OCI-LY7 (cell line): ENCODE results near the gene RGS2. TPM values are rescaled to one million over a fixed set of nuclear protein-coding genes. Genes with fewer than 3 reads are reported as not detected.

ENCODE experiments used
- BruUV-seq: library from RNA; stranded (reverse); fragments of 400-500 nt; replicated peaks from 2 replicates; lab custom pipeline; 2021; lab: Mats Ljungman, UMichigan
- CTCF ChIA-PET: fragments of 300-600 bp; sonication (Branson Sonifier 250); formaldehyde crosslinking; loops from one replicate; lab custom pipeline; 2022; ENCODE audit warnings: antibody characterized with exemption; ENCODE audit not compliant: unreplicated experiment; lab: Charles Lee
- POLR2A ChIA-PET: fragments of 300-600 bp; sonication (Branson Sonifier 250); formaldehyde crosslinking; loops from one replicate; lab custom pipeline; 2022; ENCODE audit warnings: antibody characterized with exemption; lab: Charles Lee
- DNase-seq: peaks from one replicate; pipeline ENCODE4 v3.0.0-alpha.2; 2015; ENCODE audit warnings: low spot score
- H2AFZ ChIP-seq: fragments of 200-600 bp; sonication (generic), shearing (Covaris generic); 2 replicates; pipeline ENCODE4 v1.6.1; 2014; ENCODE audit warnings: mild to moderate bottlenecking, antibody characterized with exemption, low read length, moderate library complexity
- H3K27ac ChIP-seq: fragments of 200-600 bp; sonication (generic); 2 replicates; pipeline ENCODE4 v1.5.1; 2014; ENCODE audit warnings: mixed run types, low read depth, mild to moderate bottlenecking, moderate library complexity, low read length, inconsistent platforms; ENCODE audit not compliant: poor library complexity, severe bottlenecking
- H3K36me3 ChIP-seq: fragments of 200-600 bp; sonication (generic); 2 replicates; pipeline ENCODE4 v1.6.1; 2014; ENCODE audit warnings: mild to moderate bottlenecking, antibody characterized with exemption, low read length, moderate library complexity, mixed read lengths; ENCODE audit not compliant: insufficient read depth
- H3K4me1 ChIP-seq: fragments of 200-600 bp; sonication (generic); 2 replicates; pipeline ENCODE4 v1.5.1; 2014; ENCODE audit warnings: mild to moderate bottlenecking, low read length; ENCODE audit not compliant: insufficient read depth, poor library complexity, severe bottlenecking
- H3K4me2 ChIP-seq: fragments of 200-600 bp; sonication (generic); 2 replicates; pipeline ENCODE4 v1.6.1; 2014; ENCODE audit warnings: mild to moderate bottlenecking, low read length
- H3K4me3 ChIP-seq: fragments of 200-600 bp; sonication (generic); 2 replicates; pipeline ENCODE4 v1.5.1; 2014; ENCODE audit warnings: mild to moderate bottlenecking, low read depth, low read length; ENCODE audit not compliant: poor library complexity, severe bottlenecking
- H3K79me2 ChIP-seq: fragments of 200-600 bp; sonication (generic); 2 replicates; pipeline ENCODE4 v1.6.1; 2016; ENCODE audit warnings: low read depth, mild to moderate bottlenecking, low read length, moderate library complexity, mixed read lengths; ENCODE audit not compliant: insufficient read depth
- H3K9me2 ChIP-seq: fragments of 200-600 bp; sonication (generic); 2 replicates; pipeline ENCODE4 v1.6.1; 2016; ENCODE audit warnings: mild to moderate bottlenecking, low read length, mixed read lengths; ENCODE audit not compliant: insufficient read depth
- H3K9me3 ChIP-seq: fragments of 200-600 bp; sonication (generic); 2 replicates; pipeline ENCODE4 v1.6.1; 2014; ENCODE audit warnings: mild to moderate bottlenecking, mixed run types, low read length, mixed read lengths
- H4K20me1 ChIP-seq: fragments of 200-600 bp; sonication (generic); 2 replicates; pipeline ENCODE4 v1.6.1; 2014; ENCODE audit warnings: mild to moderate bottlenecking, antibody characterized with exemption, low read length, moderate library complexity, mixed read lengths; ENCODE audit not compliant: insufficient read depth
- CTCF ChIP-seq: fragments of 200-600 bp; sonication (generic); conservative IDR thresholded peaks from 2 replicates; pipeline ENCODE4 v1.5.1; 2014; ENCODE audit warnings: mild to moderate bottlenecking, antibody characterized with exemption, low read length, moderate library complexity, mixed read lengths
- EZH2phosphoT487 ChIP-seq: fragments of 200-600 bp; sonication (generic); IDR thresholded peaks from 2 replicates; pipeline ENCODE4 v1.6.1; 2018; ENCODE audit warnings: low read depth, borderline replicate concordance, mild to moderate bottlenecking, mixed run types, antibody characterized with exemption, low read length, moderate library complexity, mixed read lengths
- intact Hi-C: fragments of 100-400 bp; cut with micrococcal nuclease; formaldehyde crosslinking; loops from one replicate; pipeline ENCODE4 v1.10.0; 2022; ENCODE audit not compliant: unreplicated experiment
- total RNA-seq, 2 experiments: library from RNA; depleted of rRNA in 1 of 2; stranded (reverse); fragments of >200 nt in 1 of 2; shearing (Covaris generic) in 1 of 2; gene quantifications; 2 replicates each; pipeline ENCODE4 v1.2.3, GENCODE V29; 2014 to 2022

RGS2 gene
- total RNA-seq, 2 experiments from 2014 or later: 12.5 to 27.6 TPM

DNA sequence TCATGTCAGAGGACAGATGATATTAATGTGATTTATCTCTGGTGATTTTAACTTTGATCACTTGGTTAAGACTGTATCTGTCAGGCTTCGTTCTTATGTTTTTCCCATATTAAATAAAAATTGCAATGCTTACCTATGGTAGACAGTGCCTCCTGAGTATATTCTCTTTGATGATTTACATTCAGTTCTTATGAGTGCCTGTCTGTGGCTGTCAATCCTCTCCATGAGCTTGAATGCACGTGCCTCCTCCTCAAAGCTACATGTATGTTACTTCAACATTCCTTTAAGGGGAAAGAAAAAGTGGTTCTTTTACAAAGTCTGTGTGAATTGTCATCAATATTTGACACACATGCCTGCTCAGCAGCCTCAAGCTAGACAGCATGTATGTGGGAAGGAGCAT, 44.2 kb upstream of the RGS2 start:
- ChIA-PET POLR2A (interaction anchor here (0.5 to 1.3 kb wide), 2 partner anchors 71 to 80 kb away, joined by 3 to 4 read pairs; no protein-coding TSS in a partner anchor), CTCF (no interaction called here)
- Histone ChIP-seq H2AFZ (no peak overlapping the region), H3K36me3 (no peaks in the 10 kb centered on the region), H3K9me2 (no peaks in the 10 kb centered on the region), H4K20me1 (no peaks in the 10 kb centered on the region), H3K27ac (no peak overlapping the region), H3K4me2 (no peak overlapping the region), H3K79me2 (no peaks in the 10 kb centered on the region), H3K4me1 (no peaks in the 10 kb centered on the region), H3K4me3 (no peak overlapping the region), H3K9me3 (no peaks in the 10 kb centered on the region)
- intact Hi-C loops: no loop called here
- no peak for DNase-seq
- TF ChIP-seq EZH2phosphoT487 (no peak), CTCF (no peak)
- no TSS peak for BruUV-seq

DNA sequence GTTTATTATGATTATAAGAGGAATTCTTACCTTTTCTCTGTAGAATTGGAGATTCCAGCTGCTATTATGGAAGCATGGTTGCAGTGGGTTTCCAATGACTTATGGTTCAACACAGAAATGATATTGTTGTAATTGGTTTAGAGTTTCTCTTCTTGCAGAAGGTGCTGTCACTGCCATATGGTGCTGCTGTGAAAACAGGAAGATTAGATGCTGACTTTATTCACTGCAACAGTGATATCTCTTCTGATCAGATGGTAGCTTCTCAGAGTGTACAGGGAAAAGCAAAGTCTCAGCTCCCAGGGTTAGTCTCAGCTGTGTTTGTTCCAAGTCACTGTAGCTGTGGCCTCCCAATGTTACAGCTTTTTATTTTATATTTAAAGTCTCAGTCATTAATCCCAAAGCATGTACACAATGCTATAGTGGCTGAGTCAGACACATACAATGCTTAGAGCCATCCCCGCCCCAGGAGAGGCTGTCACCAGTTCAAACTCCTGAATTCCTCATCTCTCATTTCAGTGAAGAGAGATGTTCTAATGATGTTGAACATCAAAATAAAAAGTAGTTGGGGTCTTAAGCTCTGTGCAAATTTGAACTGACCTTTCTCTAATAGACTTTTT, 42.7 kb upstream of the RGS2 start:
- no peak for TF ChIP-seq CTCF
- TF ChIP-seq EZH2phosphoT487: no peak

DNA sequence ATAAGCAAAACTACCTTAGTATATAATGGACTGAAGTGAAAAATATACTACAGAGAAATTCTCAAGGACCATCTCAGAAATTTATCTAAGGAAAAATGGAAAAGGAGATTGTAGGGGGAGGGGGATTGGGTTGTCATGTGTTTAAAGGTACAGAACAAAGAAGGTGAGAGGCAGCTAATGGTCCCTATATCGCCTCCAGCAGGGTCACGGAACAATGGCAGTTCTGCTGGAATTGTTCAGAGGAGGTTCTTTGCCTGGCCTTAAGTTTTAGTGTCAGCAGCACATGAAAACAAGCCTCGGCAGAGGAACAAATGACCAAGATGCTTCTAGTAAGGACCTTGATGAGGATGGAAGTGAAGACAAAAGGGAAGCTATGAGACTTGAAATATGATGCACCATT, 42.0 kb upstream of the RGS2 start:
- H3K4me3 ChIP-seq: no peak overlapping the region
- no peak overlapping the region for H3K27ac ChIP-seq
- H3K36me3 ChIP-seq: no peaks in the 10 kb centered on the region
- ChIA-PET POLR2A (interaction anchor here (0.9 kb wide), 1 partner anchor 37 kb away, joined by 4 read pairs; no protein-coding TSS in a partner anchor), CTCF (no interaction called here)
- BruUV-seq: no TSS peak
- no peaks in the 10 kb centered on the region for H4K20me1 ChIP-seq
- no peak overlapping the region for H2AFZ ChIP-seq
- no peaks in the 10 kb centered on the region for H3K9me3 ChIP-seq
- no peaks in the 10 kb centered on the region for H3K4me1 ChIP-seq
- no peaks in the 10 kb centered on the region for H3K79me2 ChIP-seq
- TF ChIP-seq CTCF: no peak
- TF ChIP-seq EZH2phosphoT487: no peak
- H3K4me2 ChIP-seq: no peak overlapping the region
- no peaks in the 10 kb centered on the region for H3K9me2 ChIP-seq
- DNase-seq: no peak
- intact Hi-C loops: no loop called here

More for the DNA sequence above, 42.7 kb upstream of the RGS2 start:
- H3K79me2 ChIP-seq: no peaks in the 10 kb centered on the region
- H3K9me3 ChIP-seq: no peaks in the 10 kb centered on the region
- DNase-seq: no peak
- no peaks in the 10 kb centered on the region for H4K20me1 ChIP-seq
- no peaks in the 10 kb centered on the region for H3K4me1 ChIP-seq
- intact Hi-C loops: no loop called here
- no TSS peak for BruUV-seq
- no peaks in the 10 kb centered on the region for H3K36me3 ChIP-seq
- no peak overlapping the region for H3K4me3 ChIP-seq
- CTCF ChIA-PET: no interaction called here
- H3K9me2 ChIP-seq: no peaks in the 10 kb centered on the region
- POLR2A ChIA-PET: interaction anchor here (0.6 to 0.8 kb wide), 2 partner anchors 10 to 34 kb away, joined by 3 to 4 read pairs; no protein-coding TSS in a partner anchor
- H3K4me2 ChIP-seq: no peak overlapping the region
- H3K27ac ChIP-seq: no peak overlapping the region
- no peak overlapping the region for H2AFZ ChIP-seq
